ENCODE results near the gene IGSF21. TPM values are rescaled to one million over a fixed set of nuclear protein-coding genes. Genes with fewer than 3 reads are reported as not detected.

The IGSF21 gene
- total RNA-seq, 1 experiment from 2014 or later: 5.2 TPM

DNA sequence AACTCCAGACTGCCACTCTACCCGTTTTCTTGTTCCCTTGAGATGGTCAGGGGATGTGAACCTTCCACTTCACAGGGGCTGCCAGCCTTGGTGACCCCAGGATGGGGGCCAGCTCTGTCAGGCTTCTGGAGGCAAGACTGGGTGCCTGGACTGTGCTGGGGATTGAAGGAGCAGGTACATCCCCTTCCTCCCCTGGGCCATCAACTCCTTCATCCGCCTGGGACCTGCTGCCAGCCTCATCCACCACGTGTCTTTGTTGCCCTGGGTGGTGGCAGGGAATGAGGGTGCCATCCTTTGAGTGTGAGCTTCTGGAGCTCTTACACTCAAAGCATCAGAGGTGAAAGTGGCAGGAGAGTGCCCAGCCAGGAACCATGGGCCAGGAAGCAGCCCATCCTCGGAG is 139.6 kb downstream of the IGSF21 start:
- Histone ChIP-seq H3T11ph (ENCODE audit: low read length) (no peak overlapping the region), H3K14ac (ENCODE audit: insufficient read depth, low read length) (no peak overlapping the region), H4K5ac (ENCODE audit: insufficient read length, low read depth, low read length) (no peak overlapping the region), H3K4ac (ENCODE audit: low read depth, low read length) (no peak overlapping the region), H3K56ac (ENCODE audit: insufficient read length, low read depth, low read length) (no peak overlapping the region), H2AK5ac (ENCODE audit: insufficient read length, low read length) (no peak overlapping the region), H3K9ac (ENCODE audit: extremely low read depth, insufficient read length, low read length) (no peak overlapping the region), H4K91ac (ENCODE audit: insufficient read length, low read depth, low read length) (no peak overlapping the region), H4K8ac (replicated peaks; ENCODE audit: insufficient read length, low read depth, low read length) (no peak overlapping the region), H3K18ac (ENCODE audit: insufficient read length, low read depth, low read length) (no peak overlapping the region), H3K79me1 (ENCODE audit: insufficient read depth, low read depth, low read length, poor library complexity, severe bottlenecking) (no peaks in the 10 kb centered on the region), H2BK120ac (ENCODE audit: low read depth, low read length, poor library complexity, severe bottlenecking) (no peak overlapping the region), H2BK20ac (ENCODE audit: low read depth, low read length, poor library complexity, severe bottlenecking) (no peak overlapping the region), H3K79me2 (ENCODE audit: insufficient read depth, low read length) (no peaks in the 10 kb centered on the region), H3K27me3 (ENCODE audit: insufficient read depth, low read length) (no peaks in the 10 kb centered on the region), H4K20me1 (ENCODE audit: control insufficient read depth, insufficient read depth, insufficient read length) (no peaks in the 10 kb centered on the region), H3K4me1 (ENCODE audit: insufficient read depth, low read length) (no peaks in the 10 kb centered on the region), H2BK5ac (ENCODE audit: insufficient read length, low read length) (no peak overlapping the region), H3K9me3 (ENCODE audit: control insufficient read depth, low read depth, low read length) (no peaks in the 10 kb centered on the region), H3K27ac (ENCODE audit: insufficient read length, low read depth, low read length) (no peak overlapping the region), H3K23ac (ENCODE audit: insufficient read length, low read depth, low read length) (no peak overlapping the region), H3K4me2 (ENCODE audit: insufficient read depth, insufficient read length, low read length) (no peak overlapping the region), H2BK12ac (ENCODE audit: insufficient read length, low read depth, low read length) (no peak overlapping the region), H2BK15ac (ENCODE audit: low read depth, low read length) (no peak overlapping the region), H3K23me2 (ENCODE audit: insufficient read length, low read depth, low read length, poor library complexity, severe bottlenecking) (no peaks in the 10 kb centered on the region), H2AFZ (ENCODE audit: low read length) (no peak overlapping the region)
- Mint-ChIP-seq H3K27ac (no peak overlapping the region), H3K27me3 (ENCODE audit: low read depth) (no peaks in the 10 kb centered on the region), H3K36me3 (ENCODE audit: insufficient read depth in 1 of 3, low read depth in 3 of 3) (peaks cover 0 to 4% (median 0%) of the 10 kb centered on the region in 3 experiments; a peak in 1 of 7 replicates), H3K4me3 (no peak overlapping the region), H3K9me3 (peaks cover 0 to 3% of the 10 kb centered on the region in 2 experiments; a peak in 1 of 5 replicates), H3K4me1 (peaks cover 10 to 16% of the 10 kb centered on the region in 2 experiments; a peak in 3 of 4 replicates)
- no peak for DNase-seq
- TF ChIP-seq CTCF (conservative IDR thresholded peaks at IDR 0.05): no peak
- WGBS (ENCODE audit: extremely low coverage, insufficient read length, low lambda C conversion rate): no CpG with 5 or more reads among the region's 4 CpGs

All from H9 (cell line).